DND-41 (cell line): ENCODE results near the gene SLC16A10.

ENCODE experiments used
- CTCF ChIP-seq: IDR thresholded peaks from 2 replicates; pipeline ENCODE4 v1.5.1; 2012; ENCODE audit warnings: borderline replicate concordance, low read length, moderate library complexity, mild to moderate bottlenecking; ENCODE audit not compliant: poor library complexity, severe bottlenecking; ENCODE audit errors: extremely low read depth
- EZH2 ChIP-seq: IDR thresholded peaks from 3 replicates; pipeline ENCODE4 v1.6.1; 2012; ENCODE audit warnings: borderline replicate concordance, low read depth, mild to moderate bottlenecking, moderate library complexity, low read length, inconsistent platforms; ENCODE audit not compliant: severe bottlenecking

GRCh38 chr6:111107589-111107988 lies 20.3 kb downstream of the SLC16A10 start:
- no peak for TF ChIP-seq CTCF
- TF ChIP-seq EZH2, result no peak
